Thyroid gland (tissue), 4 donors: ENCODE data around the gene GLRX. TPM values are rescaled to one million over a fixed set of nuclear protein-coding genes. Genes with fewer than 3 reads are reported as not detected.
"Not testable (repeated sequence)": the region's sequence is repeated elsewhere in the genome, so short reads cannot be mapped to it uniquely, and the experiment has no call there.

Experiments used
- DNase-seq, 2 donors: peaks; one replicate each; pipeline ENCODE4 v3.0.0-alpha.2; 2019
- H3K27ac ChIP-seq, 3 donors: fragments of 200-600 bp; sonication (generic); 1 replicate in 2 of 3; 2 replicates in 1 of 3; pipeline ENCODE4 v1.5.1; 2016 to 2019; ENCODE audit warnings: mild to moderate bottlenecking in 1 of 3, moderate library complexity in 1 of 3
- H3K27me3 ChIP-seq: fragments of 200-600 bp; sonication (generic); one replicate; pipeline ENCODE4 v1.5.1; 2019
- H3K36me3 ChIP-seq, 2 donors: fragments of 200-600 bp; sonication (generic); one replicate each; pipeline ENCODE4 v1.5.1; 2016 to 2019
- H3K4me1 ChIP-seq, 2 donors: fragments of 200-600 bp; sonication (generic); one replicate each; pipeline ENCODE4 v1.5.1; 2017 to 2019
- H3K4me3 ChIP-seq, 3 donors: fragments of 200-600 bp; sonication (generic); replicated peaks in 1 of 3; 1 replicate in 2 of 3; 2 replicates in 1 of 3; pipeline ENCODE4 v1.5.1; 2016; ENCODE audit warnings: mild to moderate bottlenecking in 1 of 3
- H3K9me3 ChIP-seq: fragments of 200-600 bp; sonication (generic); one replicate; pipeline ENCODE4 v1.5.1; 2017
- POLR2A ChIP-seq, 2 donors: fragments of 450-650 bp; IDR thresholded peaks; one replicate each; pipeline ENCODE4 v1.6.1; 2017; ENCODE audit warnings: antibody characterized with exemption in 2 of 2, mild to moderate bottlenecking in 2 of 2, moderate library complexity in 1 of 2
- WGBS, 2 donors: methylation state at CpG; one replicate each; pipeline ENCODE4 v1.1.5; 2017; 5-methylcytosine and 5-hydroxymethylcytosine counted together
- intact Hi-C: fragments of 100-400 bp; cut with DNase I; formaldehyde crosslinking; loops from one replicate; pipeline ENCODE4 v1.15.1; 2023
- total RNA-seq, 4 donors: library from RNA; depleted of rRNA; stranded (reverse); fragments of >200 nt; gene quantifications; one replicate each; pipeline ENCODE4 v1.2.3, GENCODE V29; 2016
- TF ChIP-seq, protein P1 (sequence below), 6 experiments: fragments of 200-600 bp in 3 of 6; fragments of 450-650 bp in 3 of 6; sonication (generic) in 3 of 6; IDR thresholded peaks; one replicate each; pipeline ENCODE4 v1.5.1; 2016 to 2019; ENCODE audit warnings: antibody characterized with exemption in 6 of 6, mild to moderate bottlenecking in 2 of 6, inconsistent platforms in 1 of 6, moderate library complexity in 1 of 6

The GLRX gene
- total RNA-seq, 4 donors from 2014 or later = 30.1 to 68.7 (median 37.7) TPM

DNA sequence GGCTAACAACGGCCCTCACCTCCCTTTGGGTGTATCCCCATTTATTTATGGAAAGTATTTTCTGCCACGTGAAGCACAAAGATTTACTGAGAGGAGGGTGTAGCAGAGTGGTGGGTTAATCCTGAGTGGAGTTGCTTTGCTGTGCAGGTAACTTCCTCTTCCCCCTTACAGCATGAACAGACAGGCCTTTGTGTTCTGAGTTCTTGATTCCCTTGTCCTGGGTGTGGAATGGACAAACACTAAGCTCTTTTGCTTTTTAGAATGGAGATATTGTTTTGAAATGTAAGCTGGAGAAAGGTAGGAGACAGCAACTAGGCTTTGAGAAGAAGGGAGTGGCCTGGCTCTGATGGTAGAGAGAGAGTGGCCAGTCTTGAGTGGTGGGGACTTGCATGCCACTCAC, 17.1 kb upstream of the GLRX start:
- Histone ChIP-seq H3K36me3 (no peaks in the 10 kb centered on the region), H3K9me3 (no peaks in the 10 kb centered on the region), H3K27ac (no peak overlapping the region), H3K4me3 (no peak overlapping the region), H3K4me1 (peaks cover 12 to 30% of the 10 kb centered on the region in 2 donors), H3K27me3 (no peaks in the 10 kb centered on the region)
- TF ChIP-seq, protein P1, sequence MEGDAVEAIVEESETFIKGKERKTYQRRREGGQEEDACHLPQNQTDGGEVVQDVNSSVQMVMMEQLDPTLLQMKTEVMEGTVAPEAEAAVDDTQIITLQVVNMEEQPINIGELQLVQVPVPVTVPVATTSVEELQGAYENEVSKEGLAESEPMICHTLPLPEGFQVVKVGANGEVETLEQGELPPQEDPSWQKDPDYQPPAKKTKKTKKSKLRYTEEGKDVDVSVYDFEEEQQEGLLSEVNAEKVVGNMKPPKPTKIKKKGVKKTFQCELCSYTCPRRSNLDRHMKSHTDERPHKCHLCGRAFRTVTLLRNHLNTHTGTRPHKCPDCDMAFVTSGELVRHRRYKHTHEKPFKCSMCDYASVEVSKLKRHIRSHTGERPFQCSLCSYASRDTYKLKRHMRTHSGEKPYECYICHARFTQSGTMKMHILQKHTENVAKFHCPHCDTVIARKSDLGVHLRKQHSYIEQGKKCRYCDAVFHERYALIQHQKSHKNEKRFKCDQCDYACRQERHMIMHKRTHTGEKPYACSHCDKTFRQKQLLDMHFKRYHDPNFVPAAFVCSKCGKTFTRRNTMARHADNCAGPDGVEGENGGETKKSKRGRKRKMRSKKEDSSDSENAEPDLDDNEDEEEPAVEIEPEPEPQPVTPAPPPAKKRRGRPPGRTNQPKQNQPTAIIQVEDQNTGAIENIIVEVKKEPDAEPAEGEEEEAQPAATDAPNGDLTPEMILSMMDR (IDR thresholded peaks at IDR 0.05) = no peak
- no peak for TF ChIP-seq POLR2A (IDR thresholded peaks at IDR 0.05)
- 87 to 90% methylated on average over 2 of the region's 2 CpGs for WGBS, 2 donors
- intact Hi-C loops = loop anchor here (5.0 kb wide), 1 partner anchor 197 kb away; no protein-coding TSS in a partner anchor
- DNase-seq = no peak

DNA sequence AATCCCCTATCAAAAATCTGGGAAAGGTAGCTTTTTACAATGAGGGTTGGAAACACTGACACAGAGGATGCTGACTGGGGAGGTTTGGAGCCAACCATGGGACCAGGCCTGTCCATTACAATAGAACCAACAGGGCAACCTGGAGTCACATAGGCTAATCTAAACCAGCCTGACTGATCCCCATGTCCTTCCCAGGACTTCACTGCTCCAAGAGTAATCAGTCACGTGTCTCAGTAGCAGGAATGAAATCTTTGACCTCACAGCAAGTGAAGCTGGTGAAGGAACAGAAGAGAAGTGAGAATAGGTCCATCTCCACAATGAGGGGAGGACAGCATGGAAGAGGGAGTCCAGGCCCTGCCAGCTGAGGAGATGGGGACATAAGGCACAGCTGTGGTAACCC, 16.0 kb upstream of the GLRX start:
- TF ChIP-seq, protein P1 (IDR thresholded peaks at IDR 0.05) = no peak
- H3K27me3 ChIP-seq = no peaks in the 10 kb centered on the region
- no peak for DNase-seq
- H3K4me1 ChIP-seq = peaks cover 12 to 30% of the 10 kb centered on the region in 2 donors
- intact Hi-C loops = no loop called here
- no peak overlapping the region for H3K4me3 ChIP-seq
- no peak overlapping the region for H3K27ac ChIP-seq
- H3K36me3 ChIP-seq = no peaks in the 10 kb centered on the region
- H3K9me3 ChIP-seq = no peaks in the 10 kb centered on the region
- 67 to 100% methylated on average over 1 of the region's 1 CpG for WGBS, 2 donors

DNA sequence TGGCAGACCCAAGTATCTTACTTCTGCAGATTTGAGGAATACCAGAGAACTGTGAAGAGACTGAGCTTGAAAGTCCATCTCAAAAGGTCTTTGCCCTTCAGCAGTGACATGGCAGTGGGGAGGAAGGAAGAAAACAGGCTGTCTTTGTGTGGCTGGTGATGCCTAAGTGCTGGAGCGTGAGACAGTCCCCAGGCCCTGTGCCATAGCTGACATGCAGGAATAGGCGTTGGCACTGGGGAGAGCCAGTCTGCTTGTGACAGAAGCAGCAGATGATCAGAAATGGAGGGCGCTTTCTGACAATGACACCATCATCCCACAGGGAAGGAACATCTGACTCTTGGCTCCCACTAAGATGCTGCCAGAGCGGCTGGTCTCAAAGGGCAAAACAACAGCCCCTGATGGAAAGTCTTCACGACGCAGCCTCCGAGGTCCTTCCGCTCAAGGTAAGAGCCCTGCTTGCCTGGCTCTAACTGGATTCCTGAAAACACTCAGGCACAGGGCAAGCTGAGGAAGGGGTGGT, 15.5 kb upstream of the GLRX start:
- Histone ChIP-seq H3K4me1 (peaks cover 7 to 25% of the 10 kb centered on the region in 2 donors), H3K27me3 (no peaks in the 10 kb centered on the region), H3K9me3 (no peaks in the 10 kb centered on the region), H3K27ac (no peak overlapping the region), H3K4me3 (no peak overlapping the region), H3K36me3 (no peaks in the 10 kb centered on the region)
- intact Hi-C loops = no loop called here
- no peak for DNase-seq
- TF ChIP-seq, protein P1 (IDR thresholded peaks at IDR 0.05) = no peak
- TF ChIP-seq POLR2A (IDR thresholded peaks at IDR 0.05) = no peak
- WGBS, 2 donors = 94 to 99% methylated on average over 8 of the region's 8 CpGs

DNA sequence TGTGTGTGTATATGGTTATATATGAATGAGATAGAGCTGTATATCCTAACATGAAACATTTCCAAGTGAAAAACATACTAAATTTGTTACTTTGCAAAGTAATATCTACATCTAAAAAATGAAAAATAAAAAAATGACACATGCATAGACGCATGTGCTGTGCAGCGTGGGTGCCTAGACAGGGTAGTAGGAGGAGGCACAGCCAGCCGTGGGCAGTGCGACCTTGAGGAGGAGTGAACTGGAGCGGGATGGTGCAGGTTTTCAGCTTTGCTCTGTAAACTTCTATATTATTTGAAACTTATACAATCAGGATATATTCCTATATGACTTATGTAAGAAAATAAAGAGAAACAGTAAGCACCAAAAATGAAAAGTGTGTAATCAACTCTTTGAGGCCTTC, 15.0 kb upstream of the GLRX start:
- intact Hi-C loops = no loop called here
- no peak overlapping the region for H3K27ac ChIP-seq
- H3K4me1 ChIP-seq = peaks cover 4 to 21% of the 10 kb centered on the region in 2 donors
- no peaks in the 10 kb centered on the region for H3K9me3 ChIP-seq
- no peak for TF ChIP-seq POLR2A (IDR thresholded peaks at IDR 0.05)
- TF ChIP-seq, protein P1 (IDR thresholded peaks at IDR 0.05) = no peak
- H3K36me3 ChIP-seq = no peaks in the 10 kb centered on the region
- DNase-seq = no peak
- no peak overlapping the region for H3K4me3 ChIP-seq
- H3K27me3 ChIP-seq = no peaks in the 10 kb centered on the region
- 98% methylated on average over 5 of the region's 5 CpGs for WGBS, 2 donors

DNA sequence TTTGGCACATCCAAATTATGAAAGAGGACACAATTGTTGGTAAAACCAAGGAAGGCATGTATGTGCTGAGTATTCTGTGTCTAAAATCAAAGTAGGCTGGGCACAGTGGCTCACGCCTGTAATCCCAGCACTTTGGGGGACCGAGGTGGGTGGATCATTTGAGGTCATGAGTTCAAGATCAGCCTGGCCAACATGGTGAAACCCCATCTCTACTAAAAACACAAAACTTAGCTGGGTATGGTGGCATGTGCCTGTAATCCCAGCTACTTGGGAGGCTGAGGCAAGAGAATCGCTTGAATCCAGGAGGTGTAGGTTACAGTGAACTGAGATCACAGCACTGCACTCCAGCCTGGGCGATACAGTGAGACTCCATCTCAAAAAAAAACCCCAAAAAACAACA, 14.4 kb upstream of the GLRX start:
- H3K9me3 ChIP-seq, H3K36me3 ChIP-seq, DNase-seq, H3K4me3 ChIP-seq, intact Hi-C loops, H3K27me3 ChIP-seq: not testable (repeated sequence)
- WGBS, 2 donors = 95 to 96% methylated on average over 4 of the region's 4 CpGs
- peaks cover 4 to 21% of the 10 kb centered on the region in 2 donors for H3K4me1 ChIP-seq
- H3K27ac ChIP-seq = peak overlapping the region in 2 of 3 donors; percentile 72 to 80
